Endothelial cell of umbilical vein (primary cell): ENCODE measurements around the gene HSCB. TPM values are rescaled to one million over a fixed set of nuclear protein-coding genes. Genes with fewer than 3 reads are reported as not detected.

ENCODE experiments used
- BruUV-seq: library from RNA; stranded (reverse); fragments of 400-500 nt; replicated peaks from 2 replicates; lab custom pipeline; 2021; lab: Mats Ljungman, UMichigan
- CTCF ChIA-PET: fragments of 300-600, 350-600 bp; sonication (Branson Sonifier 250); formaldehyde crosslinking; loops from one replicate; lab custom pipeline; 2021; ENCODE audit warnings: antibody characterized with exemption, inconsistent platforms; lab: Charles Lee
- POLR2A ChIA-PET: fragments of 300-600, 350-600 bp; sonication (Branson Sonifier 250); formaldehyde crosslinking; loops from one replicate; lab custom pipeline; 2021; ENCODE audit warnings: antibody characterized with exemption, inconsistent platforms; lab: Charles Lee
- DNase-seq: peaks from one replicate; pipeline ENCODE4 v3.0.0-alpha.2; 2011; ENCODE audit warnings: low read depth, low spot score
- FAIRE-seq: peaks from 2 replicates; lab custom pipeline; 2011; peaks lifted over from hg19 to GRCh38; lab: Jason Lieb, UNC
- H2AFZ ChIP-seq: 2 replicates; pipeline ENCODE4 v1.6.0; 2012; ENCODE audit warnings: low read depth, low read length, control low read depth, inconsistent platforms
- H3K27ac ChIP-seq: 2 replicates; pipeline ENCODE4 v1.5.1; 2011; ENCODE audit warnings: low read depth, mild to moderate bottlenecking, control low read depth, low read length, moderate library complexity; ENCODE audit not compliant: insufficient read depth
- H3K27me3 ChIP-seq, 2 experiments: 2 replicates each; pipeline versions ENCODE4 v1.6.0 to v1.6.1; 2011; ENCODE audit warnings: low read length in 2 of 2, mixed read lengths in 1 of 2; ENCODE audit not compliant: control insufficient read depth in 2 of 2, insufficient read depth in 2 of 2
- H3K36me3 ChIP-seq, 2 experiments: 2 replicates in 1 of 2; 3 replicates in 1 of 2; pipeline ENCODE4 v1.5.1; 2011; ENCODE audit warnings: low read length in 2 of 2, mild to moderate bottlenecking in 1 of 2, moderate library complexity in 1 of 2; ENCODE audit not compliant: control insufficient read depth in 2 of 2, insufficient read depth in 2 of 2; ENCODE audit errors: extremely low read depth in 1 of 2
- H3K4me1 ChIP-seq: 3 replicates; pipeline ENCODE4 v1.5.1; 2011; ENCODE audit warnings: mild to moderate bottlenecking, low read length; ENCODE audit not compliant: control insufficient read depth, insufficient read depth; ENCODE audit errors: extremely low read depth
- H3K4me2 ChIP-seq: 2 replicates; pipeline ENCODE4 v1.6.1; 2011; ENCODE audit warnings: low read length, control low read depth, mixed read lengths; ENCODE audit not compliant: insufficient read depth
- H3K4me3 ChIP-seq, 3 experiments: fragments of 200-600 bp in 1 of 3; sonication (generic), shearing (Covaris generic) in 1 of 3; replicated peaks in 1 of 3; 2 replicates each; pipeline ENCODE4 v1.5.1; 2011 to 2016; ENCODE audit warnings: control low read depth in 3 of 3, low read length in 3 of 3, mild to moderate bottlenecking in 2 of 3, inconsistent platforms in 1 of 3, low read depth in 1 of 3, moderate library complexity in 1 of 3; ENCODE audit not compliant: insufficient read depth in 1 of 3
- H3K79me2 ChIP-seq: 2 replicates; pipeline ENCODE4 v1.6.0; 2012; ENCODE audit warnings: low read length, inconsistent platforms; ENCODE audit not compliant: control insufficient read depth, insufficient read depth
- H3K9ac ChIP-seq: replicated peaks from 2 replicates; pipeline ENCODE3; 2011; ENCODE audit warnings: low read length, control low read depth; ENCODE audit not compliant: insufficient read depth; ENCODE audit errors: extremely low read depth
- H3K9me1 ChIP-seq: replicated peaks from 3 replicates; pipeline ENCODE4 v1.6.0; 2011; ENCODE audit warnings: mild to moderate bottlenecking, low read length; ENCODE audit not compliant: control insufficient read depth, insufficient read depth; ENCODE audit errors: extremely low read depth
- H3K9me3 ChIP-seq: replicated peaks from 2 replicates; pipeline ENCODE4 v1.5.1; 2012; ENCODE audit warnings: low read length, inconsistent platforms; ENCODE audit not compliant: control insufficient read depth, insufficient read depth
- H4K20me1 ChIP-seq: replicated peaks from 2 replicates; pipeline ENCODE3; 2011; ENCODE audit warnings: mild to moderate bottlenecking, low read length; ENCODE audit not compliant: control insufficient read depth, insufficient read depth; ENCODE audit errors: extremely low read depth
- EZH2 ChIP-seq: IDR thresholded peaks from 2 replicates; pipeline ENCODE4 v1.6.1; 2012; ENCODE audit warnings: borderline replicate concordance, low read depth, mild to moderate bottlenecking, moderate library complexity, low read length, inconsistent platforms; ENCODE audit not compliant: severe bottlenecking
- FOS ChIP-seq: IDR thresholded peaks from 2 replicates; pipeline ENCODE4 v1.6.1; 2011; ENCODE audit warnings: mild to moderate bottlenecking, low read length, moderate library complexity, borderline replicate concordance; ENCODE audit not compliant: insufficient read depth
- GATA2 ChIP-seq: IDR thresholded peaks from 2 replicates; pipeline ENCODE4 v1.7.0; 2011; ENCODE audit warnings: low read depth, mild to moderate bottlenecking, moderate library complexity, mixed read lengths, low read length; ENCODE audit not compliant: insufficient read length, insufficient read depth
- JUN ChIP-seq: IDR thresholded peaks from 2 replicates; pipeline ENCODE4 v1.6.1; 2011; ENCODE audit warnings: borderline replicate concordance, low read depth; ENCODE audit not compliant: insufficient read length, insufficient read depth
- MYC ChIP-seq: IDR thresholded peaks from one replicate; pipeline ENCODE4 v1.6.1; 2011; ENCODE audit warnings: mild to moderate bottlenecking, low read depth, low read length
- POLR2A ChIP-seq: IDR thresholded peaks from 2 replicates; pipeline ENCODE4 v1.6.1; 2012; ENCODE audit warnings: low read depth, mild to moderate bottlenecking, control low read depth, low read length
- POLR2AphosphoS5 ChIP-seq: IDR thresholded peaks from 2 replicates; pipeline ENCODE4 v1.6.1; 2012; ENCODE audit warnings: low read depth, mild to moderate bottlenecking, control low read depth, low read length, moderate library complexity; ENCODE audit not compliant: insufficient read depth
- dilution Hi-C: fragments of 300-500 bp; cut with MboI; formaldehyde crosslinking; loops from one replicate; pipeline ENCODE4 v1.15.0; 2019; ENCODE audit warnings: low sequenced_read_pairs; ENCODE audit not compliant: extremely low pct_ligation_motif_present
- intact Hi-C: fragments of 100-400 bp; cut with micrococcal nuclease; formaldehyde crosslinking; loops from one replicate; pipeline ENCODE4 v1.10.0; 2022
- polyA plus RNA-seq, 4 experiments: library from polyadenylated mRNA; depleted of rRNA in 3 of 4; stranded (reverse) in 3 of 4; unstranded in 1 of 4; fragments of >200 nt; gene quantifications; 2 replicates each; pipeline versions ENCODE4 v1.2.1 to v1.2.3, GENCODE V29; 2011 to 2012; ENCODE audit warnings: missing spikeins in 1 of 4
- total RNA-seq: library from RNA; stranded (reverse); gene quantifications from 2 replicates; pipeline ENCODE4 v1.2.3, GENCODE V29; 2021
- TF ChIP-seq, protein P1 (sequence below): IDR thresholded peaks from 2 replicates; pipeline ENCODE4 v1.6.1; 2011; ENCODE audit not compliant: insufficient read depth, insufficient read length
- TF ChIP-seq, protein P2 (sequence below), 2 donors: IDR thresholded peaks; 1 replicate in 1 of 2; 2 replicates in 1 of 2; pipeline ENCODE4 v1.5.1; 2011; ENCODE audit warnings: low read length in 2 of 2, mild to moderate bottlenecking in 2 of 2, moderate library complexity in 2 of 2, control low read depth in 1 of 2, inconsistent platforms in 1 of 2, low read depth in 1 of 2; ENCODE audit not compliant: insufficient read depth in 1 of 2; ENCODE audit errors: extremely low read depth in 1 of 2

Gene HSCB
- total and polyA plus RNA-seq, 2 donors (not counting 3 experiments of a cell fraction or from before 2014, with no cell fraction given) = 18.4 to 20.3 TPM

DNA sequence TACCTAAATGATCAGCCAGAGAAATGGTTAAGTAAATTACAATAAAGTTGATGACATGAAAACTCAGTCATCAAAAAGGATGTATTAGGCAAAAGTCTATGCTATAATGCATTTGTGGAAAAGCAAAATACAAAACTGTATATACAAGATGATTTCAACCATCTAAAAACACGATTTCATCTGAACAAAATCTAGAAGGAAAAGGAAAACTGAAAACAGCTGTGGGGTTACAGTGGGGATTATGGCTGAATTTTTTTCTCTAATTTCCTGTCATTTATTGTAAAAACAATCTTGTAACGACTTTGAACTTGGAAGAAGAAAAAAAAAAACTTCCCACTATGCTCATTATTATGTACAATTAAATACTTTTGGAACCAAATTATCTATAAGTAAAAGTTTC lies 30.5 kb upstream of the HSCB start:
- BruUV-seq = no TSS peak

More for the DNA sequence above, 30.5 kb upstream of the HSCB start:
- Histone ChIP-seq H3K4me2 (peak overlapping the region; percentile 98), H3K9me1 (no peaks in the 10 kb centered on the region), H3K27me3 (no peaks in the 10 kb centered on the region), H3K79me2 (no peaks in the 10 kb centered on the region), H3K4me3 (no peak overlapping the region), H3K9me3 (no peaks in the 10 kb centered on the region), H3K36me3 (no peaks in the 10 kb centered on the region), H3K27ac (peak overlapping the region; percentile 96), H2AFZ (no peak overlapping the region), H3K4me1 (peaks cover 35% of the 10 kb centered on the region), H4K20me1 (no peaks in the 10 kb centered on the region), H3K9ac (peak overlapping the region; percentile 78)
- FAIRE-seq (peak; percentile 56), DNase-seq (peak; percentile 60)
- POLR2A ChIA-PET = no interaction called here
- intact Hi-C loops (loop anchor here (1.0 to 2.0 kb wide), 2 partner anchors 31 to 87 kb away; partner anchors contain the start of gene HSCB), dilution Hi-C loops (no loop called here)
- TF ChIP-seq POLR2AphosphoS5 (no peak), POLR2A (no peak), JUN (no peak), FOS (no peak), GATA2 (no peak), MYC (no peak), EZH2 (no peak)
- TF ChIP-seq, protein P1, sequence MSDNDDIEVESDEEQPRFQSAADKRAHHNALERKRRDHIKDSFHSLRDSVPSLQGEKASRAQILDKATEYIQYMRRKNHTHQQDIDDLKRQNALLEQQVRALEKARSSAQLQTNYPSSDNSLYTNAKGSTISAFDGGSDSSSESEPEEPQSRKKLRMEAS = no peak
- TF ChIP-seq, protein P2, sequence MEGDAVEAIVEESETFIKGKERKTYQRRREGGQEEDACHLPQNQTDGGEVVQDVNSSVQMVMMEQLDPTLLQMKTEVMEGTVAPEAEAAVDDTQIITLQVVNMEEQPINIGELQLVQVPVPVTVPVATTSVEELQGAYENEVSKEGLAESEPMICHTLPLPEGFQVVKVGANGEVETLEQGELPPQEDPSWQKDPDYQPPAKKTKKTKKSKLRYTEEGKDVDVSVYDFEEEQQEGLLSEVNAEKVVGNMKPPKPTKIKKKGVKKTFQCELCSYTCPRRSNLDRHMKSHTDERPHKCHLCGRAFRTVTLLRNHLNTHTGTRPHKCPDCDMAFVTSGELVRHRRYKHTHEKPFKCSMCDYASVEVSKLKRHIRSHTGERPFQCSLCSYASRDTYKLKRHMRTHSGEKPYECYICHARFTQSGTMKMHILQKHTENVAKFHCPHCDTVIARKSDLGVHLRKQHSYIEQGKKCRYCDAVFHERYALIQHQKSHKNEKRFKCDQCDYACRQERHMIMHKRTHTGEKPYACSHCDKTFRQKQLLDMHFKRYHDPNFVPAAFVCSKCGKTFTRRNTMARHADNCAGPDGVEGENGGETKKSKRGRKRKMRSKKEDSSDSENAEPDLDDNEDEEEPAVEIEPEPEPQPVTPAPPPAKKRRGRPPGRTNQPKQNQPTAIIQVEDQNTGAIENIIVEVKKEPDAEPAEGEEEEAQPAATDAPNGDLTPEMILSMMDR (IDR thresholded peaks at IDR 0.05; ENCODE audit: extremely low read depth in 1 of 2, insufficient read depth in 1 of 2, low read depth in 1 of 2, low read length in 2 of 2) = no peak
- CTCF ChIA-PET = interaction anchor here (0.6 to 2.1 kb wide), 4 partner anchors 39 to 110 kb away, joined by 3 to 6 read pairs (median 4); no protein-coding TSS in a partner anchor
